ENCODE data around the gene ENOSF1. TPM values are rescaled to one million over a fixed set of nuclear protein-coding genes. Genes with fewer than 3 reads are reported as not detected.

ENOSF1 gene
- total and polyA plus RNA-seq, 2 donors (not counting 1 experiment from before 2014, with no cell fraction given) = 8.0 to 34.8 TPM

- no peak overlapping the region for H3K4me3 ChIP-seq (ENCODE audit: control extremely low read depth in 1 of 5, extremely low read depth in 1 of 5, insufficient read depth in 1 of 5, low read depth in 2 of 5, low read length in 4 of 5)
- Mint-ChIP-seq H3K27ac (no peak overlapping the region), H3K4me1 (no peaks in the 10 kb centered on the region), H3K9me3 (ENCODE audit: insufficient read depth) (no peaks in the 10 kb centered on the region), H3K27me3 (no peaks in the 10 kb centered on the region), H3K4me3 (no peak overlapping the region)
- ATAC-seq (ENCODE audit: low read depth) (no peak), DNase-seq (no peak)
- H3K9ac ChIP-seq (ENCODE audit: low read length) = no peak overlapping the region
- H3K4me1 ChIP-seq (ENCODE audit: control insufficient read depth in 2 of 2, insufficient read depth in 2 of 2, low read length in 2 of 2) = no peaks in the 10 kb centered on the region
- no CpG with 5 or more reads among the region's 1 CpG for WGBS (ENCODE audit: insufficient coverage)
- no peak overlapping the region for H2AFZ ChIP-seq (ENCODE audit: insufficient read depth, low read depth, low read length, poor library complexity, severe bottlenecking)
- POLR2A ChIA-PET = no interaction called here
- no peaks in the 10 kb centered on the region for H3K36me3 ChIP-seq (replicated peaks in 1 of 2; ENCODE audit: control extremely low read depth in 1 of 2, control insufficient read depth in 1 of 2, extremely low read depth in 1 of 2, insufficient read depth in 2 of 2, low read length in 1 of 2)
- intact Hi-C loops (cut with micrococcal nuclease) = no loop called here
- CTCF ChIA-PET = interaction anchor here (0.9 to 1.4 kb wide), 2 partner anchors 80 to 89 kb away, joined by 3 to 4 read pairs; no protein-coding TSS in a partner anchor
- H3K79me2 ChIP-seq (ENCODE audit: control insufficient read depth, insufficient read depth, low read length) = no peaks in the 10 kb centered on the region
- H4K20me1 ChIP-seq (ENCODE audit: control insufficient read depth, insufficient read depth, low read length, poor library complexity, severe bottlenecking) = no peaks in the 10 kb centered on the region
- TF ChIP-seq EZH2 (IDR thresholded peaks at IDR 0.05; ENCODE audit: borderline replicate concordance, insufficient read depth, low read depth, low read length, poor library complexity, severe bottlenecking) = no peak
- TF ChIP-seq CTCF (IDR thresholded peaks at IDR 0.05) = no peak
- H3K9me3 ChIP-seq (ENCODE audit: control extremely low read depth in 1 of 3, control insufficient read depth in 2 of 3, insufficient read depth in 1 of 3, low read length in 2 of 3) = no peaks in the 10 kb centered on the region
- no peak overlapping the region for H3K4me2 ChIP-seq (replicated peaks; ENCODE audit: low read depth, low read length, poor library complexity, severe bottlenecking)
- H3K27ac ChIP-seq (ENCODE audit: low read length in 2 of 2) = no peak overlapping the region
- H3K27me3 ChIP-seq (replicated peaks in 1 of 4; ENCODE audit: control extremely low read depth in 1 of 4, control insufficient read depth in 3 of 4, insufficient read depth in 4 of 4, low read length in 3 of 4) = no peaks in the 10 kb centered on the region
Measured at GRCh38 chr18:750456-750855, 38.0 kb upstream of the ENOSF1 start.

- DNase-seq (no peak), ATAC-seq (ENCODE audit: low read depth) (no peak)
- Histone ChIP-seq H3K79me2 (ENCODE audit: control insufficient read depth, insufficient read depth, low read length) (no peaks in the 10 kb centered on the region), H3K9me3 (ENCODE audit: control extremely low read depth in 1 of 3, control insufficient read depth in 2 of 3, insufficient read depth in 1 of 3, low read length in 2 of 3) (no peaks in the 10 kb centered on the region), H3K9ac (ENCODE audit: low read length) (no peak overlapping the region), H3K27me3 (replicated peaks in 1 of 4; ENCODE audit: control extremely low read depth in 1 of 4, control insufficient read depth in 3 of 4, insufficient read depth in 4 of 4, low read length in 3 of 4) (no peaks in the 10 kb centered on the region), H3K4me3 (ENCODE audit: control extremely low read depth in 1 of 5, extremely low read depth in 1 of 5, insufficient read depth in 1 of 5, low read depth in 2 of 5, low read length in 4 of 5) (no peak overlapping the region), H2AFZ (ENCODE audit: insufficient read depth, low read depth, low read length, poor library complexity, severe bottlenecking) (no peak overlapping the region), H3K4me1 (ENCODE audit: control insufficient read depth in 2 of 2, insufficient read depth in 2 of 2, low read length in 2 of 2) (no peaks in the 10 kb centered on the region), H3K27ac (ENCODE audit: low read length in 2 of 2) (no peak overlapping the region), H3K36me3 (replicated peaks in 1 of 2; ENCODE audit: control extremely low read depth in 1 of 2, control insufficient read depth in 1 of 2, extremely low read depth in 1 of 2, insufficient read depth in 2 of 2, low read length in 1 of 2) (no peaks in the 10 kb centered on the region), H4K20me1 (ENCODE audit: control insufficient read depth, insufficient read depth, low read length, poor library complexity, severe bottlenecking) (no peaks in the 10 kb centered on the region), H3K4me2 (replicated peaks; ENCODE audit: low read depth, low read length, poor library complexity, severe bottlenecking) (no peak overlapping the region)
- Mint-ChIP-seq H3K4me3 (no peak overlapping the region), H3K27me3 (peaks cover 2% of the 10 kb centered on the region), H3K4me1 (no peaks in the 10 kb centered on the region), H3K27ac (no peak overlapping the region), H3K9me3 (ENCODE audit: insufficient read depth) (no peaks in the 10 kb centered on the region)
- intact Hi-C loops (cut with micrococcal nuclease) = loop anchor here (5.0 kb wide), 1 partner anchor 1797 kb away; no protein-coding TSS in a partner anchor
- ChIA-PET POLR2A (no interaction called here), CTCF (interaction anchor here (0.9 to 1.7 kb wide), 2 partner anchors 86 to 94 kb away, joined by 4 read pairs; no protein-coding TSS in a partner anchor)
- no peak for TF ChIP-seq EZH2 (IDR thresholded peaks at IDR 0.05; ENCODE audit: borderline replicate concordance, insufficient read depth, low read depth, low read length, poor library complexity, severe bottlenecking)
- no peak for TF ChIP-seq CTCF (IDR thresholded peaks at IDR 0.05)
- WGBS (ENCODE audit: insufficient coverage) = no CpG with 5 or more reads among the region's 2 CpGs
Measured at GRCh38 chr18:744832-745597, 32.6 kb upstream of the ENOSF1 start.
